Medulla oblongata (tissue), 1 donor: ENCODE results near the gene TAF7.
"Not testable (repeated sequence)": the region's sequence is repeated elsewhere in the genome, so short reads cannot be mapped to it uniquely, and the experiment has no call there.

ENCODE experiments used
- DNase-seq: peaks from one replicate; pipeline ENCODE4 v3.0.0-alpha.2; 2015; ENCODE audit errors: extremely low spot score

Gene TAF7, protein sequence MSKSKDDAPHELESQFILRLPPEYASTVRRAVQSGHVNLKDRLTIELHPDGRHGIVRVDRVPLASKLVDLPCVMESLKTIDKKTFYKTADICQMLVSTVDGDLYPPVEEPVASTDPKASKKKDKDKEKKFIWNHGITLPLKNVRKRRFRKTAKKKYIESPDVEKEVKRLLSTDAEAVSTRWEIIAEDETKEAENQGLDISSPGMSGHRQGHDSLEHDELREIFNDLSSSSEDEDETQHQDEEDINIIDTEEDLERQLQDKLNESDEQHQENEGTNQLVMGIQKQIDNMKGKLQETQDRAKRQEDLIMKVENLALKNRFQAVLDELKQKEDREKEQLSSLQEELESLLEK

DNA sequence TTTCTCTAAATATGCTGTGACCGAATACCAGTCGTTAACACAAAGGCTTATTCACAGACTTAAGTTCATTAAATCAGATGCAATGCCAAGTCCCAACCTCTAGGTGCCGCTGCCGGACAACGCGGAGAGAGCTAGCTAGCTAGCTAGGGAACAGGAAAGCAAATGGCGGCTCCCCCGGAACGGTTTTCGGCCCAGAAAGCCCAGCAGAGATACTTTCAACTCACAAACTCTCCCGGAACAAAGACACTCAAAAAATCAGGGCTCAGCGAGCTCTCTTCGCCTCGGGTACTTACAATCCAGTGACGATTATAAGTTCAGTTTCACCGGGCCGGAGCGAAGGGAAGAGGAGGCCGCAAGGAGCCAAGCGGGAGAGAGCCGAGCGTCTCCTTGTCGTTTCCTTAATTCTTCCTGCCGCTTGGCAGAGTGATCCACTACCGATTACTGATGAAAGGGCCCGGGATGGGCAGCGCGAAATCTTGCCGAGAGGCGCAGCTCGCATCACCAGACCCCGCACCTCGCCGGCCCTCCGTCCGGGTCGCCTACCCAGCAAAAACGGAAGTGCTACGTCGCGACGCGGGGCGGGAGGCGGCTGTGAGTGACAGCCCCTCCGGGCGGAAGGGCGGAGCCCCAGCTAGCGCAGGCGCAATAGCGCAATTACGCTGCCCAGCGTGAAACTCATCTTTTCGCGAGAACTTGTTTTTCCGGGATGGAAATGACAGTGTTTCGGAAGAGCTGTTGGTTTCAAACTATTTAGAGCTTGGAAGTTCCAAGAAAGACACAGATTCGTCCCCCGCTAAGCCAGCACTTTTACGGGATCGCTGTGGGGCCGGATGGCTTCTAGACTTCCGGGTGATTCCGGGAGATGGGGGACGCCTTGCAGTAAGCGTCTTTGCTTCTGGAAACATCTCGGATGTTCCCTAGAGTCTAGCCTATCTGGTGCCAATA lies at the start of gene TAF7:
Gene TAF7 (minus strand): TSS at position 560 of the 945 bp plus-strand sequence. CDS start 740 bp downstream, outside the sequence.
- DNase-seq = peak; percentile 95

DNA sequence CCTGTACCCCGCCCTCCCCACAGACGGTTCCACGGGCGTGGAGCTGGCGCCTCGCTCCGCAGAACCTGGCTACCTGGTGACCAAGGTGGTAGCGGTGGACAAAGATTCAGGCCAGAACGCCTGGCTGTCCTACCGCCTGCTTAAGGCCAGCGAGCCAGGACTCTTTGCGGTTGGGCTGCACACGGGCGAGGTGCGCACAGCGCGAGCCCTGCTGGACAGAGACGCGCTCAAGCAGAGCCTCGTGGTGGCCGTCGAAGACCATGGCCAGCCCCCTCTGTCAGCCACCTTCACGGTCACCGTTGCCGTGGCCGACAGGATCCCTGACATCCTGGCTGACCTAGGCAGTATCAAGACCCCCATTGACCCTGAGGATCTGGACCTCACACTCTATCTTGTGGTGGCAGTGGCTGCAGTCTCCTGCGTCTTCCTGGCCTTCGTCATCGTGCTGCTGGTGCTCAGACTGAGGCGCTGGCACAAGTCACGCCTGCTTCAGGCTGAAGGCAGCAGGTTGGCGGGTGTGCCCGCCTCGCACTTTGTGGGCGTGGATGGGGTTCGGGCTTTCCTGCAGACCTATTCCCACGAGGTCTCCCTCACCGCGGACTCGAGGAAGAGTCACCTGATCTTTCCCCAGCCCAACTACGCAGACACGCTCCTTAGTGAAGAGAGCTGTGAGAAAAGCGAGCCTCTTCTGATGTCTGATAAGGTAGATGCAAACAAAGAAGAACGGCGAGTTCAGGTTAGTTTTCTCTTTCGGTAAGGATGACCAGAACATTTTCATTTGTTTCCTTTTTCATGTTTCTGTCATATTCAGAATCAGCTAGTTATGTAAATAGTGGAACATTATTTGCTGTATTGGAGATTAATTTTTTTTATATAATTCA lies 45.7 kb upstream of the TAF7 start:
- no peak for DNase-seq

DNA sequence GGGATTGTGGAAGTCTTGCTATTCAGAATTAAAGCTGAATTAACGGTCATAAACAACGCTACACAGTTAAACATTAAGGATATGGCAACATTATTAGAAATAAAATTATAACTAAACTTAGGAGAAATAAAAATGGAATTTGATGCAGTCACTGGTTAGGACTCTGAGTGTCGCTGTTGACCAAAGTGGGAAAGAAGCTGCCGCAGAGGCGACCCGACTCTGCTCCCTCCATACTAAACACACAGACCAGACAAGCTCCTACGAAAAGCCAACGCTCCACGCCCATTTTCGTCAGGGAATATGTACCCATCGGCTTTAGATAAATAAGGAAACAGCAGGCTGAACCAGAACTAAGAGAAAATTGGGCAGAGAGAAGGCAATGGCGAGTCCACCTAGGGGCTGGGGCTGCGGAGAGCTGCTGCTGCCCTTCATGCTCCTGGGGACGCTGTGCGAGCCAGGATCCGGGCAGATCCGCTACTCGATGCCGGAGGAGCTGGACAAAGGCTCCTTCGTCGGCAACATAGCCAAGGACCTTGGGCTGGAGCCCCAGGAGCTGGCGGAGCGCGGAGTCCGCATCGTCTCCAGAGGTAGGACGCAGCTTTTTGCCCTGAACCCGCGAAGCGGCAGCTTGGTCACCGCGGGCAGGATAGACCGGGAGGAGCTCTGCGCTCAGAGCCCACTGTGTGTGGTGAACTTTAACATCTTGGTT lies 43.5 kb upstream of the TAF7 start, which contains the start of gene PCDHGA5:
Gene PCDHGA5 (plus strand): TSS at position 211 of the 709 bp plus-strand sequence. CDS start 169 bp downstream, at position 380.
- DNase-seq = no peak

DNA sequence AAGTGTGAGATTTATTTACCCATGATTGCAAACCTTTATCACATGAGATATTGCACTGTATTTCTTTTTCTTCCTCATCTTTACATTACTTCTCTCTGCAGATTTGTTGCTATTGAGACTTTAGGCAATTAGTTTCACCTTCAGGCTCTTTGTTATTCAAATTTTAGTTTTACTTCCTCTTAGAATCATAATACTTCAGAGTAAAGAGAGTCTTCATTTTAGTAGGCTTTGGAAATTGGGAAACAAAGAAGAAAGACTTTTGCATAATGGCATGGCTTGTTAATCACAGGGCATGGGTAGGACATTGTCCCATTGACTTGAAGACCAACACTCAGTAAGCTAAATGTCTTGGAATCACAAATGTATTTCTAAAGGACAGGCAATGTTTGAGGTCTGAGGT lies 42.1 kb upstream of the TAF7 start:
- no peak for DNase-seq

DNA sequence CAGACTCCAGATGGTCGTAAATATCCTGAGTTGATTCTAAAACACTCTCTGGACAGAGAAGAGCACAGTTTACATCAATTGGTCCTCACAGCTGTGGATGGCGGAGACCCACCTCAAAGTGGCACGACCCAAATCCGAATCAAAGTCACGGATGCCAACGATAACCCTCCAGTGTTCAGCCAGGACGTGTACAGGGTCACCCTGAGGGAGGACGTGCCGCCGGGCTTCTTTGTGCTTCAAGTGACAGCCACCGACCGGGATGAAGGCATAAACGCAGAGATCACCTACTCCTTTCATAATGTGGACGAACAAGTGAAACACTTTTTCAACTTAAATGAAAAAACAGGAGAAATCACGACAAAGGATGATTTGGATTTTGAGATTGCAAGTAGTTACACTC lies 40.1 kb upstream of the TAF7 start:
- no peak for DNase-seq

DNA sequence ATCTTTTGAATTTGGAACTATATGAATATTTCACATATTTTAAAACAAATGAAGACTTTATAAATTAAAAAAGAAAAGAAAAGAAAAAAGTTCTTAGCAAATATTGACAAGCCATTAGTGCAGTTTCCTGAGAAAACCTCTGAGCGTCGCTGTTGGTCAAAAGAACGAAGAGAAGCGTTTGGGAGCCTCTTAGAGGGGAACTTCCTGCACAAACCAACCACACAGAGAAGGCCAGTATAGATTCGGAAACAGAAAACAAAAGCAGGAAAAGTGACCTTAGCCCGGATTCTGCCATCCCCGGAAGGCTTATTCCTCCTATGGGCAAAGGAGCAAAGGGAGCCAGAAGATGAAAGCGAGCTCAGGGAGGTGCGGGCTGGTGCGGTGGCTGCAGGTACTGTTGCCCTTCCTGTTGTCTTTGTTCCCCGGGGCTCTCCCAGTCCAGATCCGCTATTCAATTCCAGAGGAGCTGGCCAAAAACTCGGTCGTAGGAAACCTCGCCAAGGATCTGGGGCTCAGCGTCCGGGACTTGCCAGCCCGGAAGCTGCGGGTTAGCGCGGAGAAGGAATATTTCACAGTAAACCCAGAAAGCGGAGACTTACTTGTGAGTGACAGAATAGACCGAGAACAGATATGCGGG lies 39.3 kb upstream of the TAF7 start, which contains the start of gene PCDHGB2:
Gene PCDHGB2 (plus strand): TSS at position 205 of the 637 bp plus-strand sequence. CDS start 142 bp downstream, at position 347.
- DNase-seq = peak; percentile 30

DNA sequence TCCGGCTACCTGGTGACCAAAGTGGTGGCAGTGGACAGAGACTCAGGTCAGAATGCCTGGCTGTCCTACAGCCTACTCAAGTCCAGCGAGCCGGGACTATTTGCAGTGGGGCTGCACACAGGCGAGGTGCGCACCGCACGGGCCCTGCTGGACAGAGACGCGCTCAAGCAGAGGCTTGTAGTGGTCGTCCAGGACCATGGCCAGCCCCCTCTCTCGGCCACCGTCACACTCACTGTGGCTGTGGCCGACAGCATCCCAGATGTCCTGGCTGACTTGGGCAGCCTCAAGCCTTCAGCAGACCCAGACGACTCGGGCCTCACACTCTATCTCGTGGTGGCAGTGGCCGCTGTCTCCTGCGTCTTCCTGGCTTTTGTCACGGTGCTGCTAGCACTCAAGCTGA lies 36.4 kb upstream of the TAF7 start:
- DNase-seq = no peak

DNA sequence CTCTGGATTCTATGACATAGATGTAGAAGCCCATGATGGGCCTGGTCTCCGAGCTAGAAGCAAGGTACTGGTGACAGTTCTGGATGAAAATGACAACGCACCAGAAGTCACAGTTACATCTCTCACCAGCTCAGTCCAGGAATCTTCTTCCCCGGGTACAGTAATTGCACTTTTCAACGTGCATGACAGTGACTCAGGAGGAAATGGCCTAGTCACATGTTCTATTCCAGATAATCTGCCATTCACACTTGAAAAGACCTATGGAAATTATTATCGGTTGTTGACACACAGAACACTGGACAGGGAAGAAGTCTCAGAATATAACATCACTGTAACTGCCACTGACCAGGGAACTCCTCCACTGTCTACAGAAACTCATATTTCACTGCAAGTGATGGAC lies 35.5 kb upstream of the TAF7 start:
- no peak for DNase-seq

DNA sequence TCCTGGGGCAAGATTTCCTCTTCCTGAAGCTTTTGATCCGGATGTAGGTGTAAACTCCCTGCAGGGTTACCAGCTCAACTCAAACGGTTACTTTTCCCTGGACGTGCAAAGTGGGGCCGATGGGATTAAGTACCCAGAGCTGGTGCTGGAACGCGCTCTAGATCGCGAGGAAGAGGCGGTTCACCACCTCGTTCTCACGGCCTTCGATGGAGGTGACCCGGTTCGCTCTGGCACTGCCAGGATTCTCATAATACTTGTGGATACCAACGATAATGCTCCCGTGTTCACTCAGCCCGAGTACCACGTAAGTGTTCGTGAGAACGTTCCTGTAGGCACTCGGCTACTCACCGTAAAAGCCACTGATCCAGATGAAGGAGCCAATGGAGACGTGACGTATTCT lies 35.1 kb upstream of the TAF7 start:
- no peak for DNase-seq

DNA sequence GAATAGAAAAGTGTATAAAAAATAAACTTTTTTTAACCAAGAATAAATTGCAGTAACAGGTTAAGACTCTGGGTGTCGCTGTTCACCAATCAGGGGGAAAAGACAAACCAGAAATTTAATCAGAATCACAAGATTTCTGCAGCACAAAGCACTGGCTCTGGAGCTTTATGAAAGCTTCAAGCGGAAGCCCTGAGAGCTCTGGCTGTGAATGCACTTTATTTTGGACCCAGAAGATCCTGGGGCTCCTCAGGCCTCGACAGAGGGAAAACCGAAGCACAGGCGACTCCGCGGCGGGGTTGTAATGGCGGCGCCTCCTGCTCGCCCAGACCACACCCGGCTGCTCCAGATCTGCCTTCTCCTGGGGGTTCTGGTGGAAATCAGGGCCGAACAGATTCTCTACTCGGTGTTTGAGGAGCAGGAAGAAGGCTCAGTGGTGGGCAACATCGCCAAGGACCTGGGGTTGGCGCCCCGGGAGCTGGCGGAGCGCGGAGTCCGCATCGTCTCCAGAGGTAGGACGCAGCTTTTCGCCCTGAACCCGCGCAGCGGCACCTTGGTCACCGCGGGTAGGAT lies 34.4 kb upstream of the TAF7 start, which contains the start of gene PCDHGA4:
Gene PCDHGA4 (plus strand): TSS at position 122 of the 570 bp plus-strand sequence. CDS start 87 bp downstream, at position 209.
- no peak for DNase-seq

DNA sequence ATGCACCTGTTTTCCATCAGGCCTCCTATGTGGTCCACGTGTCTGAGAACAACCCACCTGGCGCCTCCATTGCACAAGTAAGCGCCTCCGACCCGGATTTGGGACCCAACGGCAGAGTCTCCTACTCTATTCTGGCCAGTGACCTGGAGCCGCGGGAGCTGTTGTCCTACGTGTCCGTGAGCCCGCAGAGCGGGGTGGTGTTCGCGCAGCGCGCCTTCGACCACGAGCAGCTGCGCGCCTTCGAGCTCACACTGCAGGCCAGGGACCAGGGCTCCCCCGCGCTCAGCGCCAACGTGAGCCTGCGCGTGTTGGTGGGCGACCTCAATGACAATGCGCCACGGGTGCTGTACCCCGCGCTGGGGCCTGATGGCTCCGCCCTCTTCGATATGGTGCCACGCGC lies 31.0 kb upstream of the TAF7 start:
- no peak for DNase-seq

DNA sequence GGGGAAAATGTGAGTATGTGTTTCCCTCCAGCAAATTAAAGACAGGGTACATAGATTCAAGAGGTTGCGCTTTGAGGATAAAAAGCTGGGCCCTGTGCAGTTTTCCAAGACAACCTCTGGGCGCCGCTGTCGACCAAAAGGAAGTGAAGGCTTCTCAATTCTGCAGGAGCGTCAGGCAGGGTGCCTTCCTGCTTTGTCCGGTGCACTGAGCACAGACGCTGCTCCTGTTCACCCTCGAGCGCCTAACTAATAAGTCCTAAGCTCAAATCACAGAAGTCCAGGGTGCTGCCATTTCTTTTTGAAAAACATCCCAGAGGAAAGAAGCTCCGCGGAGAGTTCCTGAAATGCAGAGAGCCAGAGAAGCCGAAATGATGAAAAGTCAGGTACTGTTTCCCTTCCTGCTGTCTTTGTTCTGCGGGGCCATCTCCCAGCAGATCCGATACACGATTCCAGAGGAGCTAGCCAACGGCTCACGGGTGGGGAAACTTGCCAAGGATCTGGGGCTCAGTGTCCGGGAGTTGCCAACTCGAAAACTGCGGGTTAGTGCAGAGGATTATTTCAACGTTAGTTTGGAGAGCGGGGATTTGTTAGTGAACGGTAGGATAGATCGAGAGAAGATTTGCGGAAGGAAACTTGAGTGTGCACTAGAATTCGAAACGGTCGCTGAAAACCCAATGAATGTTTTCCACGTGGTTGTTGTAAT lies 29.5 kb upstream of the TAF7 start, which contains the start of gene PCDHGB1:
Gene PCDHGB1 (plus strand): TSS at position 183 of the 703 bp plus-strand sequence. CDS start 162 bp downstream, at position 345.
- peak; percentile 46 for DNase-seq

DNA sequence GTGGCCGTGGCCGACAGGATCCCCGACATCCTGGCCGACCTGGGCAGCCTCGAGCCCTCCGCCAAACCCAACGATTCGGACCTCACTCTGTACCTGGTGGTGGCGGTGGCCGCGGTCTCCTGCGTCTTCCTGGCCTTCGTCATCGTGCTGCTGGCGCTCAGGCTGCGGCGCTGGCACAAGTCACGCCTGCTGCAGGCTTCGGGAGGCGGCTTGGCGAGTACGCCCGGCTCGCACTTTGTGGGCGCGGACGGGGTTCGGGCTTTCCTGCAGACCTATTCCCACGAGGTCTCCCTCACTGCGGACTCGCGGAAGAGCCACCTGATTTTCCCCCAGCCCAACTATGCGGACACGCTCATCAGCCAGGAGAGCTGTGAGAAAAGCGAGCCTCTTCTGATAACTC lies 25.4 kb upstream of the TAF7 start:
- DNase-seq = not testable (repeated sequence)

DNA sequence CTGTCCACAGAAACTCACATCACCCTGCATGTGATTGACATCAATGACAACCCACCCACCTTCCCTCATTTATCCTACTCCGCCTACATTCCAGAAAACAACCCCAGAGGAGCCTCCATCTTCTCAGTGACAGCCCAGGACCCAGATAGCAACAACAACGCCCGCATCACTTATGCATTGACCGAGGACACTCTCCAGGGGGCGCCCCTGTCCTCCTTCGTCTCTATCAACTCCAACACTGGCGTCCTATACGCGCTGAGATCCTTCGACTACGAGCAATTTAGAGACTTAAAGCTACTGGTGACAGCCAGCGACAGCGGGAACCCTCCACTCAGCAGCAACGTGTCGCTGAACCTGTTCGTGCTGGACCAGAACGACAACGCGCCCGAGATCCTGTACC lies 24.7 kb upstream of the TAF7 start:
- DNase-seq = no peak

DNA sequence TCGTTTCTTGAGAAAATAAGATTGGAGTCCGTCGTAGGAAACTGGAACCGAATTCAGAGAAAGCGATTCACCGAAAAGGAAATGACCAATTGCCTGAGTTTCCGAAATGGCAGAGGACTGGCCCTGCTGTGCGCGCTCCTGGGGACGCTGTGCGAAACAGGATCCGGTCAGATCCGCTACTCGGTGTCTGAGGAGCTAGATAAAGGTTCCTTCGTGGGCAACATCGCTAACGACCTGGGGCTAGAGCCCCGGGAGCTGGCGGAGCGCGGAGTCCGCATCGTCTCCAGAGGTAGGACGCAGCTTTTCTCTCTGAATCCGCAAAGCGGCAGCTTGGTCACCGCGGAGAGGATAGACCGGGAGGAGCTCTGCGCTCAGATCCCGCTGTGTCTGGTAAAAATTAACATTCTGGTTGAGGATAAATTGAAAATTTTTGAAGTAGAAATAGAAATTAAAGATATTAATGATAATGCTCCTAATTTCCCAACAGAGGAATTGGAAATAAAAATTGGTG lies 23.4 kb upstream of the TAF7 start:
- DNase-seq = no peak

DNA sequence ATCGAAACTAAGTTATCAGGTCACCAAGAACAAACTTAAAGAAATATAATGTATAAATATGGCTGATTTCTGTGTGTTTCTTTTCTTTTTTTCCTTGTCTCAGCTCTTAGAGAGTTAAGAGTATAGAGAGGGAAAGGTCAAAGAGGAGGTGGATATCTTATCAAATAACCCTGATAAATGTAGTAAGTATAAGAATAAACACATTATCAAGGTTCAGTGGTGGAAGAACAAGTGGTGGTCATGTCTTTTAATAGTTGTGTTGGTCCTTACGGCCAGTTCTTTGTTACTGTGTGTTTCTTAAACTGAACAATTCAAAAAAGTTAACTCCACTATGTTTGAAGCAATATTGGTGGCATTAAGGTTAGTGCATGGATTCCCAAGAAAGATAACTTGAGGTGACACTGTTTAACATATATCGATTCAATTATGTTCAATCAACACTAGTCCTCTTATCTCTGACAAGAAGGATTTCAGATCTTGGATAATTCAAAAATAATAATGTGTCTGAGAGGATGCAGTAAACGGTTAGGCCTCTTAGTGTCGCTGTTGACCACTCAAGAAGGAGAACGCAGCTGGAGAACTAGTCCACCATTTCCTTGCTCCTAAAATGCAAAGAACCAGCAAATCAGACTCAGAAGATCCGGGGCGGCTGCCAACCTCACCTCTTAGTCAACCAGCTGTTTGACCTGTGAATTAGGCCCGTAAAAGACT lies 22.8 kb upstream of the TAF7 start, which contains the start of gene PCDHGA3:
Gene PCDHGA3 (plus strand): TSS at position 588 of the 711 bp plus-strand sequence. CDS start 205 bp downstream, outside the sequence.
- no peak for DNase-seq

DNA sequence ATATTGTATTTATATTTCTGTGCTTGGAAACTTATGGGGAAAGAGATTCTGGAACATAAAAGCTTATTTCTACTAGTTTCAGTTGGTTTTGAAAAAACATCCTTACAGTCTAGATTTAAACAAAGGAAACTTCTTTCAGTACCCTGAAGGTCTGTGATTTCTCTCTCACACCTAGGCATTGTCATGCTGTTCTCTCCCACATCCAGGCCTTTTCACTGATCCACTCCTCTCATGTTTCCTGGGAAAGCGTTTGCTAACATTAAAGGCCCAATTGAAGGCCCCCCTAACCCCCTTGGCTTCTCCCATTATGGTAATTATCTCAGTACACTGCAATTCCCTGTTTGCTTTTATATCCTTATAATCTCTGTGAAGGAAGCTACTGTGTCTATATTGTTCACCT lies 22.2 kb upstream of the TAF7 start:
- no peak for DNase-seq

DNA sequence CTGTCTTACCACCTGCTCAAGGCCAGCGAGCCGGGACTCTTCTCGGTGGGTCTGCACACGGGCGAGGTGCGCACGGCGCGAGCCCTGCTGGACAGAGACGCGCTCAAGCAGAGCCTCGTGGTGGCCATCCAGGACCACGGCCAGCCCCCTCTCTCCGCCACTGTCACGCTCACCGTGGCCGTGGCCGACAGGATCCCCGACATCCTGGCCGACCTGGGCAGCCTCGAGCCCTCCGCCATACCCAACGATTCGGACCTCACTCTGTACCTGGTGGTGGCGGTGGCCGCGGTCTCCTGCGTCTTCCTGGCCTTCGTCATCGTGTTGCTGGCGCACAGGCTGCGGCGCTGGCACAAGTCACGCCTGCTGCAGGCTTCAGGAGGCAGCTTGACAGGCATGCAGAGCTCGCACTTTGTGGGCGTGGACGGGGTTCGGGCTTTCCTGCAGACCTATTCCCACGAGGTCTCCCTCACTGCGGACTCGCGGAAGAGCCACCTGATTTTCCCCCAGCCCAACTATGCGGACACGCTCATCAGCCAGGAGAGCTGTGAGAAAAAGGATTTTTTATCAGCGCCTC lies 20.3 kb upstream of the TAF7 start:
- not testable (repeated sequence) for DNase-seq
